MCF 10A (cell line): ENCODE data around the gene GPR22. TPM values are rescaled to one million over a fixed set of nuclear protein-coding genes. Genes with fewer than 3 reads are reported as not detected.

Experiments used
- BruUV-seq: library from RNA; stranded (reverse); fragments of 400-500 nt; replicated peaks from 2 replicates; lab custom pipeline; 2021; lab: Mats Ljungman, UMichigan
- CTCF ChIA-PET: fragments of 300-600 bp; sonication (Branson Sonifier 250); formaldehyde crosslinking; extraction: SDS; loops from one replicate; lab custom pipeline; 2021; ENCODE audit warnings: antibody characterized with exemption, inconsistent platforms; lab: Yijun Ruan, JAX
- POLR2A ChIA-PET: fragments of 300-600, 350-650 bp; sonication (Branson Sonifier 250); formaldehyde crosslinking; extraction: SDS; loops from one replicate; lab custom pipeline; 2020; ENCODE audit warnings: antibody characterized with exemption, inconsistent platforms; lab: Yijun Ruan, JAX
- DNase-seq: peaks from one replicate; pipeline ENCODE4 v3.0.0-alpha.2; 2018; ENCODE audit not compliant: unreplicated experiment
- H3K27ac Mint-ChIP-seq: one replicate; pipeline ENCODE4 v1.8.0; 2022; ENCODE audit warnings: mild to moderate bottlenecking, low read depth, mixed read lengths; ENCODE audit not compliant: unreplicated experiment
- H3K27me3 Mint-ChIP-seq: one replicate; pipeline ENCODE4 v1.8.0; 2022; ENCODE audit warnings: mixed read lengths; ENCODE audit not compliant: insufficient read depth, unreplicated experiment
- H3K36me3 Mint-ChIP-seq: one replicate; pipeline ENCODE4 v1.8.0; 2022; ENCODE audit warnings: mild to moderate bottlenecking, moderate library complexity, mixed read lengths; ENCODE audit not compliant: insufficient read depth, unreplicated experiment
- H3K4me1 Mint-ChIP-seq: one replicate; pipeline ENCODE4 v1.8.0; 2022; ENCODE audit warnings: mixed read lengths; ENCODE audit not compliant: insufficient read depth, unreplicated experiment
- H3K4me3 Mint-ChIP-seq: one replicate; pipeline ENCODE4 v1.8.0; 2022; ENCODE audit warnings: mild to moderate bottlenecking, moderate library complexity, mixed read lengths; ENCODE audit not compliant: unreplicated experiment
- H3K9me3 Mint-ChIP-seq: one replicate; pipeline ENCODE4 v1.8.0; 2022; ENCODE audit warnings: mixed read lengths; ENCODE audit not compliant: unreplicated experiment
- intact Hi-C: fragments of 100-400 bp; cut with micrococcal nuclease; formaldehyde crosslinking; loops from 2 replicates; pipeline ENCODE4 v1.14.1; 2022
- total RNA-seq: library from RNA; stranded (reverse); gene quantifications from 2 replicates; pipeline ENCODE4 v1.2.3, GENCODE V29; 2022
- TF ChIP-seq, protein P1 (sequence below): fragments of 200-600 bp; IDR thresholded peaks from one replicate; pipeline ENCODE4 v1.8.0; 2022; ENCODE audit warnings: antibody characterized with exemption, mild to moderate bottlenecking; ENCODE audit not compliant: unreplicated experiment

GPR22 gene
- total RNA-seq, 1 experiment from 2014 or later = not detected

DNA sequence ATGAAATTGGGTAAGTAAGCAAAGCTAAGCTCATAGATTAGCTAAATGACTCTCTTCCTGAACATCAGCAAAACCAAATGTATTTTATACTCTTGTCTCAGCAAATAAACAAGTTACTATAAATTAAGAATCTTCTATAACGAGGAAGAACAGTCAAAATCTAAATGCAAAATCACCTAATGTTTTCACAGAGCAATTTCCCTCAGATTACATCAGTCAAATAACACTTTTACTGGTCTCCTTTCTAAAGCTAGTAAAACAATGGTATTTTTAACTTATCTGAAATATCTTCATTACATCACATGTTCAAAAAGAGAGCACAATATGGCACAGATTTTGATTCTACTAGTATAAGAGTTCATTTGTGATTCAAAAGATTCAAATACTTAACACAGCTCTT, 16.5 kb upstream of the GPR22 start:
- peaks cover 7% of the 10 kb centered on the region for H3K36me3 Mint-ChIP-seq
- intact Hi-C loops = no loop called here
- CTCF ChIA-PET = interaction anchor here (0.6 kb wide), 2 partner anchors 214 to 290 kb away, joined by 3 to 5 read pairs; no protein-coding TSS in a partner anchor
- H3K4me3 Mint-ChIP-seq = no peak overlapping the region
- H3K27me3 Mint-ChIP-seq = no peaks in the 10 kb centered on the region
- no peak overlapping the region for H3K27ac Mint-ChIP-seq
- POLR2A ChIA-PET = no interaction called here
- no peaks in the 10 kb centered on the region for H3K9me3 Mint-ChIP-seq
- BruUV-seq = no TSS peak
- H3K4me1 Mint-ChIP-seq = no peaks in the 10 kb centered on the region
- no peak for DNase-seq
- TF ChIP-seq, protein P1, sequence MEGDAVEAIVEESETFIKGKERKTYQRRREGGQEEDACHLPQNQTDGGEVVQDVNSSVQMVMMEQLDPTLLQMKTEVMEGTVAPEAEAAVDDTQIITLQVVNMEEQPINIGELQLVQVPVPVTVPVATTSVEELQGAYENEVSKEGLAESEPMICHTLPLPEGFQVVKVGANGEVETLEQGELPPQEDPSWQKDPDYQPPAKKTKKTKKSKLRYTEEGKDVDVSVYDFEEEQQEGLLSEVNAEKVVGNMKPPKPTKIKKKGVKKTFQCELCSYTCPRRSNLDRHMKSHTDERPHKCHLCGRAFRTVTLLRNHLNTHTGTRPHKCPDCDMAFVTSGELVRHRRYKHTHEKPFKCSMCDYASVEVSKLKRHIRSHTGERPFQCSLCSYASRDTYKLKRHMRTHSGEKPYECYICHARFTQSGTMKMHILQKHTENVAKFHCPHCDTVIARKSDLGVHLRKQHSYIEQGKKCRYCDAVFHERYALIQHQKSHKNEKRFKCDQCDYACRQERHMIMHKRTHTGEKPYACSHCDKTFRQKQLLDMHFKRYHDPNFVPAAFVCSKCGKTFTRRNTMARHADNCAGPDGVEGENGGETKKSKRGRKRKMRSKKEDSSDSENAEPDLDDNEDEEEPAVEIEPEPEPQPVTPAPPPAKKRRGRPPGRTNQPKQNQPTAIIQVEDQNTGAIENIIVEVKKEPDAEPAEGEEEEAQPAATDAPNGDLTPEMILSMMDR = no peak

DNA sequence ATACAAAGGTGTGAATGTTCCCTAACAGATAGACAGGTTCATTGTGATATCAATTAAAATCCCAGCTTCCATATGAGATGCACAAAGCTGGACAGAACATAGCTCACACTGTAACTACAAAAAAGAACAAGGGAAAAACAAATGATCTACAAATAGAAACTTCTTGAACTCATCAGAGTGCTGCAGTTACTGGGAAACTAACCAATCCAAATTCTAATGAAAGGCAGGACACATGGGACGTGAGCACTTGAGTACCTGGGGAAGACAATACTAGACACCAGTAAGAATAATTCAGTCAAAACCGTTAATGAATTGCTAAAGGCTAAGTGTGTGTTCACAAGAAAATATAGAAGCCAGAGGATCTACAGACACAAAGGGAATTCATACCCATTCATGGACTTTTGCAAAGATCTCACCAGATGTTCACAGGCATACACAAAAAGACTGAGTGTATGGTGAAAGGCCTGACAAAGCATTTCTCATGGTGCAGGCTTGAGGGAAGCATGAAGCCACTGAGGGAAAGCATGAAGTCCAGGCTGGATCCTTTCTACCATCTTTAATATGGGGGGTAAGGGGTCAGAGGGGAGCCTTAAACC, 7.8 kb upstream of the GPR22 start:
- H3K27ac Mint-ChIP-seq = no peak overlapping the region
- peaks cover 11% of the 10 kb centered on the region for H3K36me3 Mint-ChIP-seq
- BruUV-seq = no TSS peak
- no peak for DNase-seq
- no peaks in the 10 kb centered on the region for H3K27me3 Mint-ChIP-seq
- TF ChIP-seq, protein P1 = no peak
- ChIA-PET POLR2A (no interaction called here), CTCF (interaction anchor here (0.6 to 7.9 kb wide), 9 partner anchors 94 to 1152 kb away, joined by 3 to 95 read pairs (median 15); partner anchors contain the start of gene CBLL1)
- intact Hi-C loops = loop anchor here (5.0 to 10.0 kb wide), 2 partner anchors 100 to 257 kb away; partner anchors contain the start of genes COG5 and DUS4L
- H3K4me3 Mint-ChIP-seq = no peak overlapping the region
- H3K4me1 Mint-ChIP-seq = peaks cover 5% of the 10 kb centered on the region
- no peaks in the 10 kb centered on the region for H3K9me3 Mint-ChIP-seq

DNA sequence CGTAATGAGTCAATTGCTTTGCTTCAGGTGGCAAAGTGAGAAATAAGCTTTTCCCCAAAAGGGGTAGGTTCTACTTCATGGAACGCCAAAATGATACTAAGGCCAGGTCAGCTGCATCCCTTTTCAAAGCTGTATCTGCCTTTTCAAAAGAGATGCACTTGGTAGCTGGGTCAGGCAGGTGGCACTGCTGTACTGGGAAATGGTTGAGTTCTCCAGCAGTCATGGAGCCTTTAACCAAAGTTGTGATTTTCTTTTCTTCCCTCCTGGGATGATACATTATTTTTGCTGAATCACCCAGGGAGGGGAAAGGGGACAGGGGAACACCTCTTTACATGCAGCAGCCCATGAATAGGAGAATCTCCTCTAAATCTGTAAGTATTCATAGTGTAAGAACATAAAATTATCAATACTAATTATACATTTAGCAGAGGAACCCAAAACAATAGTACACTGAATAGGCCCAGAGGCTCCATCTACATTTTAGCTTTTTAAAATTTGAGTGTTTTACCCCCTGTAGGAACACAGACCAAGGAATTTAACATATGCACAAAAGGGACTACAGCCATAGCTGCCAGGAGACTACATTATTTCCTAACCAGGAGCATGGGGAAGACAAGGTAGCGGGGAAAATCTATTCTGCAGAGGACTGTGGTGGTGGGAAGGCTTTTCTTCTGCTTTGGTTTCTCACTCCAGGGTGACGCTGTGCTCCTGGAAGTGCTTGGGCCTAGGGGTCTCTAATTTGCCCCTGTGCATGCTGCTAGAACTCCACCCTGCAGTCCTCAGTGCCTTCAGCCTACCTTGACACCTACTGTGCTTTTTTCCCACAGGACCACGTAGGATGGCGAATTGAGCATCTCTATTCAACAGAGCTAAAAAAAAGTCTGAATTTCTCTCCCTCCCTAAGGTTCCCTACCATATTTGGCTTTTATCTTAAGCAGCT, 6.4 kb upstream of the GPR22 start:
- no peaks in the 10 kb centered on the region for H3K9me3 Mint-ChIP-seq
- H3K27me3 Mint-ChIP-seq = no peaks in the 10 kb centered on the region
- H3K4me1 Mint-ChIP-seq = peaks cover 5% of the 10 kb centered on the region
- ChIA-PET POLR2A (interaction anchor here (0.8 to 2.2 kb wide), 11 partner anchors 9 to 427 kb away, joined by 3 to 8 read pairs (median 4); partner anchors contain the start of genes COG5, DLD and DUS4L), CTCF (interaction anchor here (0.5 to 7.9 kb wide), 58 partner anchors 8 to 683 kb away, joined by 3 to 95 read pairs (median 4); partner anchors contain the start of gene CBLL1)
- H3K27ac Mint-ChIP-seq = no peak overlapping the region
- no peak overlapping the region for H3K4me3 Mint-ChIP-seq
- H3K36me3 Mint-ChIP-seq = peaks cover 7% of the 10 kb centered on the region
- intact Hi-C loops = loop anchor here (1.0 to 10.0 kb wide), 7 partner anchors 38 to 416 kb away; partner anchors contain the start of genes COG5 and DUS4L
- peak; percentile 78 for DNase-seq
- TF ChIP-seq, protein P1 = peak; percentile 82
- no TSS peak for BruUV-seq
